GM20000 (cell line): Measurements from ENCODE around the gene TMEM204.
A peak's percentile ranks its signal among the peaks of the same experiment; 100 is the strongest.

ENCODE experiments used
- DNase-seq: peaks from one replicate; pipeline ENCODE4 v3.0.0; 2012; ENCODE audit warnings: low spot score
- TF ChIP-seq, protein P1 (sequence below): IDR thresholded peaks from 2 replicates; pipeline ENCODE4 v1.5.1; 2012; ENCODE audit warnings: mild to moderate bottlenecking, control low read depth; ENCODE audit errors: extremely low read depth, missing control alignments

The TMEM204 gene

GRCh38 chr16:1489077-1489476 is 44.4 kb upstream of the TMEM204 start:
- TF ChIP-seq, protein P1, sequence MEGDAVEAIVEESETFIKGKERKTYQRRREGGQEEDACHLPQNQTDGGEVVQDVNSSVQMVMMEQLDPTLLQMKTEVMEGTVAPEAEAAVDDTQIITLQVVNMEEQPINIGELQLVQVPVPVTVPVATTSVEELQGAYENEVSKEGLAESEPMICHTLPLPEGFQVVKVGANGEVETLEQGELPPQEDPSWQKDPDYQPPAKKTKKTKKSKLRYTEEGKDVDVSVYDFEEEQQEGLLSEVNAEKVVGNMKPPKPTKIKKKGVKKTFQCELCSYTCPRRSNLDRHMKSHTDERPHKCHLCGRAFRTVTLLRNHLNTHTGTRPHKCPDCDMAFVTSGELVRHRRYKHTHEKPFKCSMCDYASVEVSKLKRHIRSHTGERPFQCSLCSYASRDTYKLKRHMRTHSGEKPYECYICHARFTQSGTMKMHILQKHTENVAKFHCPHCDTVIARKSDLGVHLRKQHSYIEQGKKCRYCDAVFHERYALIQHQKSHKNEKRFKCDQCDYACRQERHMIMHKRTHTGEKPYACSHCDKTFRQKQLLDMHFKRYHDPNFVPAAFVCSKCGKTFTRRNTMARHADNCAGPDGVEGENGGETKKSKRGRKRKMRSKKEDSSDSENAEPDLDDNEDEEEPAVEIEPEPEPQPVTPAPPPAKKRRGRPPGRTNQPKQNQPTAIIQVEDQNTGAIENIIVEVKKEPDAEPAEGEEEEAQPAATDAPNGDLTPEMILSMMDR: no peak
- DNase-seq: no peak

DNA sequence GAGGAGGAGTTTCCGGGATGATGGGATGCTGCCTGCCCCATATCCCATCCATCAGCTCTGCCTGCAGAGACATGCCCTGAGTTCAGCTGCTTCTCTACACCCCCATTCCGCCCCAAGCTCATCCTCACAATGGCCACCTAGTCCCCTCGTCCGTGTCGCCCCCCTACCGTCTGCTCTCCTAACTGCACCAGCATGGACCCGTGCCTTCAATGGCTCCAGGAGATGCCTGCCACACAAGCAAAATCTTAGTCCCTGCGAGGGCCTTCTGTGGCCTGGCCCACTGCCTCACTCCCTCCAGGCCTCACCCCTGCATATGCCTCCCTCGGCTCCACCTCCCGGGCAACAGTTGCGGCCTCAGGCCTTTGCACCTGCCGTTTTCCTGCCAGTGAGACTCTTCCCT is 42.1 kb upstream of the TMEM204 start:
- TF ChIP-seq, protein P1: no peak
- DNase-seq: no peak

GRCh38 chr16:1492082-1492922 is 41.2 kb upstream of the TMEM204 start:
- DNase-seq: no peak
- TF ChIP-seq, protein P1: no peak

GRCh38 chr16:1492923-1493745 is 40.3 kb upstream of the TMEM204 start, which contains the start of gene TELO2:
Gene TELO2, plus strand, starts transcription at chr16:1493360. Its CDS starts 922 bp downstream, at chr16:1494282.
- DNase-seq: peak; percentile 100
- TF ChIP-seq, protein P1: no peak

DNA sequence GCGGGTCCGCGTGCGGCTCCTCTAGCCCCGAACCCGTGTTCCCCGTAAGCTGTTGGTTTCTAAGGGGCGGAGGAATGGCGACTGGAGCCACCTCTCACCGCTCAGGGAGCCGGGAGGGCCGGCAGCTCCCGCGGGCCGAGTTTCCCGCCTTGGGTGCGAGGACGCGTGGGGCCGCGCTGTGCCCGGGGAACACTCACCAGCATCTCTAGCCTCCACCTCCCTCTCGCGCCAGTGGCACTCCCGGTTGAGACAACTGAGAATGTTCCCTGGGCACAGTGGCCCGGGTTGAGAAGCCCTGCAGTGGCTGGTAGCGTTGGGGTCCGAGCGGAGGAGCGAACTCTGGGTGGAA is 39.7 kb upstream of the TMEM204 start:
- DNase-seq: no peak
- TF ChIP-seq, protein P1: no peak

GRCh38 chr16:1494129-1494640 is 39.3 kb upstream of the TMEM204 start:
- TF ChIP-seq, protein P1: no peak
- peak; percentile 51 for DNase-seq

- no peak for DNase-seq
- TF ChIP-seq, protein P1: no peak
Measured at GRCh38 chr16:1494711-1495110, 38.8 kb upstream of the TMEM204 start.
